ENCODE data around the gene METTL1. TPM values are rescaled to one million over a fixed set of nuclear protein-coding genes. Genes with fewer than 3 reads are reported as not detected.
"Not testable (repeated sequence)": the region's sequence is repeated elsewhere in the genome, so short reads cannot be mapped to it uniquely, and the experiment has no call there.

Gene METTL1
- 10 to 100 TPM; 19.5 to 28.7 (median 25.8) TPM for polyA plus RNA-seq (ENCODE audit: insufficient read length in 10 of 10)
- long read RNA-seq, donor 1, transcript METTL1-202 (6 exons, 2,066 nt) = major isoform, 6 of 7 reads
- long read RNA-seq, donor 1, partial matches to known transcripts = 0 of 7 reads
- long read RNA-seq, donor 1, other reads (novel, unspliced or antisense) = 0 of 7 reads
- long read RNA-seq, donor 2, partial matches to known transcripts = 0 of 3 reads
- long read RNA-seq, donor 2, other reads (novel, unspliced or antisense) = 0 of 3 reads
- long read RNA-seq, donor 3 = 0 reads
- long read RNA-seq, donor 4, partial matches to known transcripts = 0 of 3 reads
- long read RNA-seq, donor 4, other reads (novel, unspliced or antisense) = 0 of 3 reads
- long read RNA-seq, donor 5, transcript METTL1-202 (6 exons, 2,066 nt) = major isoform, 9 of 11 reads
- long read RNA-seq, donor 5, partial matches to known transcripts = 0 of 11 reads
- long read RNA-seq, donor 5, other reads (novel, unspliced or antisense) = 0 of 11 reads
- long read RNA-seq, donor 6, partial matches to known transcripts = 11 of 22 reads
- long read RNA-seq, donor 6, other reads (novel, unspliced or antisense) = 8 of 22 reads
- long read RNA-seq, donor 7, transcript METTL1-202 (6 exons, 2,066 nt) = major isoform, 5 of 5 reads
- long read RNA-seq, donor 7, partial matches to known transcripts = 0 of 5 reads
- long read RNA-seq, donor 7, other reads (novel, unspliced or antisense) = 0 of 5 reads
- long read RNA-seq, donor 8, partial matches to known transcripts = 0 of 2 reads
- long read RNA-seq, donor 8, other reads (novel, unspliced or antisense) = 0 of 2 reads
- long read RNA-seq, donor 9 = 0 reads

GRCh38 chr12:57771873-57772428, at the start of gene METTL1:
Gene METTL1 (minus strand): TSS chr12:57772105. CDS start chr12:57772083, 22 bp downstream.
- DNase-seq = peak; percentile 97 to 100 (median 97)

- peak in 1 of 3 donors; percentile 5 for DNase-seq
Observed at GRCh38 chr12:57821015-57821414, 49.1 kb upstream of the METTL1 start.

GRCh38 chr12:57820119-57820518, 48.2 kb upstream of the METTL1 start:
- not testable (repeated sequence) for DNase-seq

- DNase-seq = not testable (repeated sequence)
Observed at GRCh38 chr12:57817990-57818331, 46.1 kb upstream of the METTL1 start.

GRCh38 chr12:57817261-57817989, 45.5 kb upstream of the METTL1 start:
- peak in 1 of 3 donors; percentile 7 for DNase-seq

- peak in 1 of 3 donors; percentile 29 for DNase-seq
Observed at GRCh38 chr12:57816855-57817151, 44.9 kb upstream of the METTL1 start.

- DNase-seq = peak in 1 of 3 donors; percentile 3
Observed at GRCh38 chr12:57816001-57816854, 44.3 kb upstream of the METTL1 start.

- DNase-seq = peak in 1 of 3 donors; percentile 11
Observed at GRCh38 chr12:57815177-57816000, 43.5 kb upstream of the METTL1 start.

GRCh38 chr12:57813971-57814772, 42.3 kb upstream of the METTL1 start:
- DNase-seq = peak in 1 of 3 donors; percentile 19

GRCh38 chr12:57813111-57813970, 41.4 kb upstream of the METTL1 start:
- DNase-seq = no peak

GRCh38 chr12:57811028-57811755, 39.3 kb upstream of the METTL1 start:
- DNase-seq = no peak

GRCh38 chr12:57810450-57810849, 38.5 kb upstream of the METTL1 start:
- DNase-seq = peak in 1 of 3 donors; percentile 10

GRCh38 chr12:57809425-57809824, 37.5 kb upstream of the METTL1 start:
- no peak for DNase-seq

GRCh38 chr12:57808351-57808750, 36.4 kb upstream of the METTL1 start:
- DNase-seq = no peak

- DNase-seq = no peak
Observed at GRCh38 chr12:57807285-57807684, 35.4 kb upstream of the METTL1 start.

- DNase-seq = no peak
Observed at GRCh38 chr12:57806677-57807076, 34.8 kb upstream of the METTL1 start.

GRCh38 chr12:57803319-57803893, 31.5 kb upstream of the METTL1 start:
- DNase-seq = no peak

Data from muscle of back (tissue), 13 donors.